Activated CD4-positive, alpha-beta T cell treated with anti-CD3 and anti-CD28 coated beads, Interleukin-10, Interleukin-2, amounts not matched to agents 100 ng/mL and 50 ng/mL, durations not matched to agents 16 hours and 8 hours (primary cell): ENCODE measurements around the gene PDZD7.

Experiments
- DNase-seq: peaks from one replicate; pipeline ENCODE4 v3.0.0-alpha.2; 2020

The PDZD7 gene

DNA sequence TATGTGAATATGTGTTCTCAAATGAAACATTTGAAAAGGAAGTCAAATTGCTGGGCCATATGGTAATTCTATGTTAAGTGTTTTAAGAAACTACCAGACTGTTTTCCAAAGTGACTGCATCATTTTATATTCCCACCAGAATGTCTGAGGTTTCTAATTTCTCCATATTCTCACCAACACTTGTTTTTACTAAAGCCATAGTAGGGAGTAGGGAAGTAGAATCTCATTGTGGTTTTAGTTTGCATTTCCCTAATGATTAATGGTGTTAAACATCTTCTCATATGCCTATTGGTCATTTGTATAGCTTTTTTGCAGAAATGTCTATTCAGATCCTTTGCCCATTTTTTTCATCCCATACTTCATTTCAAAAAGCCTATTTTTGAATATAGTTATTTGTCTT is 70.7 kb downstream of the PDZD7 start:
- no peak for DNase-seq
